Activated CD8-positive, alpha-beta memory T cell treated with anti-CD3 and anti-CD28 coated beads, Interleukin-2, amount 50 U/mL, for 48 hours (primary cell): ENCODE measurements around the gene ARHGAP28.

ENCODE experiments used
- DNase-seq: peaks from one replicate; pipeline ENCODE4 v3.0.0-alpha.2; 2020

The ARHGAP28 gene

GRCh38 chr18:6940451-6940850 lies 210.9 kb downstream of the ARHGAP28 start:
- DNase-seq = no peak

- DNase-seq = no peak
These were observed 212.5 kb downstream of the ARHGAP28 start for GRCh38 chr18:6941996-6942395.

GRCh38 chr18:6942742-6943141 lies 213.2 kb downstream of the ARHGAP28 start:
- DNase-seq = no peak

GRCh38 chr18:6943143-6943542 lies 213.6 kb downstream of the ARHGAP28 start:
- DNase-seq = no peak

DNA sequence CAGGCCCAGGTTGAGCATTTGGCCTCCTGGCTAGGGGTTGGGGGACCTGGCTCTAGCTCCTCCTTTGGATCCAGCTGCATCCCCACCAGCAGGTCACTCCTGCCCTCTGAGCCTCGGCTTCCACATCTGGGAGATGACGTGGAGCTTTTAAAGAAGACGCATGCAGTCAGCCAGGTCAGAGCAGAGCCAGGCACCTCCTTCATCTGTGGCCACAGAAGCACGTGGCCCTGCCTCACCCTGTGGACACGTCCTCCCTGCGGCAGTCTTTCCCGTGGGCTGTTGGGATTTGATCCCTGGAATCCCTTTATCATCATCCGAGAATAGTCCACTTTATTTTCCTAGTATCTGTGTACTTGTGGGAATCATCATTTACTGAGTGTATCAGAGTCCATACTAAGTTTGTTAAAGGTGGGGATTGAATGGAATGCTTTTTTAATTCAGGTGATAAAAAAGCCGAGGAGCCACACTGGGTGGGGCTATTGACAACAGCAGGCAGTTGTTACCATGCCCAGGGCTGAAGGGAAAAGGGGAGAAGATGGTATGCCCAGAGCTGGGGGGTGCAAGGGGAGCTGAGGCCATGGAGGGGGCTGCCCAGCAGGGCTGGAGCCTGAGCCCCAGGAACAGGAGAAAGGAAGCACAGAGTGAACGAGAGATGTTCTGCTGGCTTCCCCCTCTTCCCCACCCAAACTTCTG lies 218.0 kb downstream of the ARHGAP28 start:
- no peak for DNase-seq

GRCh38 chr18:6948281-6949055 lies 219.0 kb downstream of the ARHGAP28 start:
- no peak for DNase-seq

DNA sequence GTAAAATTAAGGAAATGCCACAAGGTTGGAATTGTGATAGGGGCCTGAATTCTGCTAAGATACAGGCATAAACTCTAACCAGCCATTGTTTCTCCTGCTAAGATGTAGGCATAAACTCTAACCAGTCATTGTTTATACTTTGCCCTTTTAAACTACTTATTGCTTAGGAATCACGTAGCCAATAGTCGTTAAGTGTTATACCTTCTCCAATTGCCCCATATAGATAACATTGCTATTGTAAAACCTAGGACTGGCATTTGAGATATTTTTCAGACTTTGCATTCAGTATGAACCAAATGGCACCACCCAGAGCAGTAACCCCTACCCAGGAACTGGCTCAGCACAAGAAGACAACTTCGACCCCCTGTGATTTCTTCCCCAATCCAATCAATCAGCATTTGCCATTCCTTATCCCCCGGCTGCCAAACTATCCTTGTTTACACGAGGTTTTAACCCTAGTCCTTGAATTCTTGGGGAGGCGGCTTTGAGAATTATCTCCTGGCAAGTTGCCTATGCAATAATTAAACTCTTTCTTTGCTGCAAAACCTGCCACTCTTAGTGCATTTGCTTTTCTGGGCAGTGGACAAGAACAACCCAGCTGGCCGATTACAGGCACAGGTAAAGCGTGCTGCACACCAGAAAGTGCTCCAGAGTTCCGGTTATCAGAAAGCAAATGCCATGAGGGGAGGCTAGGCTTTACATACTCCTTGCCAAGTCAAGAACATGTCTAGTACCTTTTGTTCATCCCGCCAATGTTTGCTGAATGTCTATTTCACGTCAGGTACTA lies 220.5 kb downstream of the ARHGAP28 start:
- DNase-seq = no peak

GRCh38 chr18:6950641-6951040 lies 221.1 kb downstream of the ARHGAP28 start:
- no peak for DNase-seq

DNA sequence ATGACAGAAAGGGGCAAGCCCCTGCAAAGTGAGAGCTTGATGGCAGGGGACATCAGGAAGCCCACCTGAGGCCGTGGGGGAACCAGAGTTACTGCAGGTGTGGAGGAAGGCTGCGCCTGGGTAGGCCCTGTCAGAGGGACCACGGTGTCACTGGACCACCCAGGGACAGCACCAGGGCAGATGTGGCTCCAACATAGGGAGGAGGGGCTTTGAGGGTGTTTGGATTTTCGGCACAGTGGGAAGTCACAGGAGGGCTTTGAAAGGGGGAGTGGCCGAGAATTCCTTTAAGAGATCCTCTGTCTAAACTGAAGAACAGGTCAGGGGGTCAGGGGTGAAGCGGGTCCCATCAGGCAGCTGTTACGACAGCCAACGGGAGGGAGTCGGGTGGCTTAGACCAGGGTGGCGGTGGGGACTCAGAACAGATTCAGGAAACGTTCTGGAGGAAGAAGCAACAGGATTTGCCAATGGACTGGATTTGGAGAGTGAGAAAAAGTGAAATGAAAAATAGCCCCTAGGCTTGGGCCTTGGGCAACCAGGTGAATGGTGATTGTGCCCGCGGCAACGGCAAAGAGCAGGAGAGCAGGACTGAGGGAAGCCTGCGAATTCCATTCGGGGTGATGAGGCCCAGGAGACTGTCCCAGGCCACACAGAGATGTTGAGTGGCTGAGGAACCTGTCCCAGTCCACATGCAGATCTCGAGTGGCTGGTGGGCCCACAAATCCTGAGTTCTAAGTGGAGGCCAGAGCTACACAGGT lies 222.0 kb downstream of the ARHGAP28 start:
- no peak for DNase-seq

DNA sequence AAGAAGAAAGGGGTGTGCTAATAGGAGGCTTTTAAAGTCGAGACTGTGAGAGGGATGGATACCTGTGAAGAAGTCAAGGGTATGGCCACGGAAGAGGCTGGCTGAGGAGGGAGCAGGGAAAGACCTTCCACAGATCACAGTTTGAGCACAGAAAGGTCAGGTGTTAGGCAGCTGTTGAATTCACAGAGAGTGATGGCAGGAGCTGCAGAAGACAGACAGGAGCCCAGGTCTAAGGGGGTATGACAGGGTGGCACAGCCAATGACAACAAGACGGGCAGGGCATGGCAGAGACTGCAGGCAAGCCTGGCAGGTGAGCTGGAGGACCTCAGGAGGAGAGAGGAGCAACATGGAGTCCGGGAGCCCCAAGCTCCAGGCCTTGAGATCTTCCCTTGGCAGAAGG lies 225.0 kb downstream of the ARHGAP28 start:
- no peak for DNase-seq

- no peak for DNase-seq
These were observed 225.8 kb downstream of the ARHGAP28 start for GRCh38 chr18:6955304-6955703.

DNA sequence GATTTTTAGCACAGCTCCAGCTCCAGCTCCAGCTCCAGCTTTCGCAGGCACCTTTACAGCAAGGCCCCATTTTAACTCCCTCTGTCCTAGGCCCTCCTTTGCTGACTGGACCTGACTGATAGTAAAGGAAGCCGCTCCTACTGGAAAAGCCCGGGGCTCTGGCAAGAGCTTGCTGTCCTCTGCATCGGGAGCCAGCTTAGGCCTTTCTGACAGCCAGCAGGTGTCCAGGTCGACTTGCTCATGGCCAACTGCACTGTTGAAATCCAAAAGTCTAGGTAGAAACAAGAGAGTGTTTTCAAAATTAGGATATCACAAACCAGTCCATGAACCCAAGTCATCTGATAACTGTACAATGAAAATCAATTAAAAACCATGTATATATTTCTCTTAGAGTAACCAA lies 227.0 kb downstream of the ARHGAP28 start:
- no peak for DNase-seq

DNA sequence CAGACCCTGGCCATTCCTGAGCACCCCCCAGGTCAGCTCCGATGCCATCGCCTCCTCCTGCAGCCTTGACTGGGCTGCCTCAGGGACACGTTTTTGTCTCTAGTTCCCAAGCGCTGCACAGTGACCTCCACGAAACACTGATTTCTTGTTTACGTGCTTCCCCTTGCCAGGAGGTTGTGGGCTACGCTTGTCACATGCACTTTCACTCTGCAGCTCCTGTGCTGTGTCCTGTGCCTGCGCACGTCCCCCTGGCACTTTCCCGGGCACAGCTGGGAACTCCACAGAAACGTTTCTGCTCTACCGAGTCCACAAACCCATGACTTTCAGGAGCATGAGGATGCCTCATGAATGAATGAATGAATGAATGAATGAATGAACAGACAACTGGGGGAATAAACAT lies 227.5 kb downstream of the ARHGAP28 start:
- DNase-seq = no peak

- DNase-seq = no peak
These were observed 229.6 kb downstream of the ARHGAP28 start for GRCh38 chr18:6959110-6959509.

GRCh38 chr18:6960124-6960523 lies 230.6 kb downstream of the ARHGAP28 start:
- DNase-seq = no peak

- DNase-seq = no peak
These were observed 231.1 kb downstream of the ARHGAP28 start for GRCh38 chr18:6960656-6961055.

DNA sequence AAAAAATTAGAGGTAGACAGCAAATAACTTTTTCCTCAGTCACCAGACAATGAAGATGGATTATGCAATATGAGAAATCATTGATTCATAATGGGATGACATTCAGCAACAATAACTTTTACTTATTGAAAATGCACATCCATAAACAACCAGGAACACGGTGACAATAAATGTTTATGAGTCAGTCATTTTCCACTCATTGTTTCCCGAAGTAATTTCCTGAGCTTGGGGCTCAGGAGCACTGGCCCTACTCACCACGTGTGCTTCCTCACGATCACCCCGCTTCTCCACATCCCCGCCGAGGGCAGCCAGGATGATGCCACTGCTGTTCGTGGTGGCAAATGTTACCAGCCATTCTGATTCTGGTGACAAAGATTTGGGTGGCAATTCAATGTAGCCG lies 231.8 kb downstream of the ARHGAP28 start:
- DNase-seq = no peak

- no peak for DNase-seq
These were observed 233.3 kb downstream of the ARHGAP28 start for GRCh38 chr18:6962571-6963451.

DNA sequence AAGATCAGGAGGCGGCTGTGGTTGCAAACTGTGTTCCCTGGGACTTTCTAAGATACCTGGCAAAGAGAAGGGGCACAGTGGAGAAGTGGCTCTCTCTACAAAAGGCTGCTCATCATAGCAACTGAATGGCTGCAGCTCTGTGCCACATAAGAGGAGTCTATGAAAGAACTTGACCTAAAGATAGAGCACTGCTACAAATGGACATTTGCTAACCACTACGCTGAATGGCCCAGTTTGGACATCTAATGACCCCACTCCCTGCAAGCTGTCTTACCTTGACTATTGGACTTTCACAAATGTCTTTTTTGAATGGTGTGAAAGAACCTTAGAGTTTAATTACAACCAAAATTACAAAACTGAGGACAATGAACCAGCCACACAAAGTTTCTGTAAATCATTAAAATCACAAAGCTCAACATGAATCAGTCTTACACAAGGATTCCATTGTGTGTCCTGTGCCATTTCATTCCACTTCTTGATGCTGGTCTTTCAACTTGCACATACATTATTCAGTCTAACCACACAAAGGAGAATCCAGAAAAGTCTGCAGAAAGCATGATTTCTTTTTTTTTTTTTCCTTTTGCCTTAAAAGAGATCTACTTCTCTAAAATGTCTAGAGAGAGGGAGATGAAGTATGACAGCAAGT lies 234.1 kb downstream of the ARHGAP28 start:
- no peak for DNase-seq
